ENCODE results near the gene USP17L15.
"Not testable (repeated sequence)": the region's sequence is repeated elsewhere in the genome, so short reads cannot be mapped to it uniquely, and the experiment has no call there.

The USP17L15 gene

GRCh38 chr4:9267319-9267718 lies 33.1 kb downstream of the USP17L15 start, which contains the start of gene USP17L22:
Gene USP17L22 (plus strand): TSS chr4:9267619. CDS start chr4:9267619, 0 bp downstream.
- TF ChIP-seq SIN3A (IDR thresholded peaks at IDR 0.05; ENCODE audit: borderline replicate concordance, insufficient read depth, low read length); REST (IDR thresholded peaks at IDR 0.05; ENCODE audit: insufficient read depth in 1 of 2, low read depth in 2 of 2, low read length in 2 of 2); TAF1 (IDR thresholded peaks at IDR 0.05; ENCODE audit: borderline replicate concordance, insufficient read depth, low read length): not testable (repeated sequence)

Data from PFSK-1 (cell line).